ENCODE data around the gene PEPD. TPM values are rescaled to one million over a fixed set of nuclear protein-coding genes. Genes with fewer than 3 reads are reported as not detected.

PEPD gene
- total and polyA plus RNA-seq, 10 of the 15 experiments (the other 5 are each of a cell fraction or from before 2014, with no cell fraction given) = 1.4 to 52.0 (median 20.2) TPM

GRCh38 chr19:33430674-33431277 lies 90.8 kb downstream of the PEPD start:
- H3K79me2 ChIP-seq (ENCODE audit: control insufficient read depth, insufficient read depth, low read length) = no peaks in the 10 kb centered on the region
- POLR2A ChIA-PET = no interaction called here
- WGBS (ENCODE audit: insufficient coverage, insufficient replicate concordance, low lambda C conversion rate, missing lambda C conversion rate) = 31% methylated on average over 12 of the region's 13 CpGs
- no peak for TF ChIP-seq SP1 (IDR thresholded peaks at IDR 0.05; ENCODE audit: low read depth, low read length)
- no peak for TF ChIP-seq ZBED1 (IDR thresholded peaks at IDR 0.05; ENCODE audit: borderline replicate concordance)
- no peak for TF ChIP-seq SUZ12 (IDR thresholded peaks at IDR 0.05; ENCODE audit: unreplicated experiment)
- TF ChIP-seq YY1 (IDR thresholded peaks at IDR 0.05; ENCODE audit: low read depth, low read length) = 0 out of 2 replicates have a peak, but pooled peaks have one; percentile 16
- TF ChIP-seq CTCF (IDR thresholded peaks at IDR 0.05 in 2 of 3, conservative IDR thresholded peaks at IDR 0.05 in 1 of 3; ENCODE audit: control insufficient read depth in 2 of 3, extremely low read depth in 1 of 3, insufficient read depth in 1 of 3, low read depth in 3 of 3, low read length in 3 of 3) = peak; percentile 82 to 90 (median 83)
- TF ChIP-seq CHD4 (IDR thresholded peaks at IDR 0.05) = no peak
- TF ChIP-seq RAD21 (IDR thresholded peaks at IDR 0.05; ENCODE audit: insufficient read depth, low read depth, low read length) = peak; percentile 65
- TF ChIP-seq SMC3 (IDR thresholded peaks at IDR 0.05; ENCODE audit: borderline replicate concordance, low read length) = peak; percentile 82
- DNase-seq (ENCODE audit: low read depth, low spot score) = no peak
- no peaks in the 10 kb centered on the region for H3K36me3 ChIP-seq (ENCODE audit: control insufficient read depth in 2 of 2, insufficient read depth in 2 of 2, low read length in 1 of 2)
- SMC1A ChIA-PET (ENCODE audit: uncharacterized antibody, unreplicated experiment) = interaction anchor here (0.7 to 1.2 kb wide), 3 partner anchors 56 to 340 kb away, joined by 3 to 7 read pairs (median 3); no protein-coding TSS in a partner anchor
- H4K20me1 ChIP-seq (ENCODE audit: control insufficient read depth, insufficient read depth) = no peaks in the 10 kb centered on the region
- no peak overlapping the region for H3K27ac ChIP-seq (ENCODE audit: control insufficient read depth, insufficient read depth)
- CTCF ChIA-PET = interaction anchor here (0.6 to 2.2 kb wide), 16 partner anchors 10 to 787 kb away, joined by 3 to 40 read pairs (median 4); no protein-coding TSS in a partner anchor
- in situ Hi-C loops (cut with MboI) (no loop called here), intact Hi-C loops (cut with micrococcal nuclease; ENCODE audit: unreplicated experiment) (loop anchor here (1.0 kb wide), 1 partner anchor 341 kb away; no protein-coding TSS in a partner anchor)
- no peak overlapping the region for H2AFZ ChIP-seq (ENCODE audit: control insufficient read depth, low read depth, low read length)
- peak; percentile 31 for FAIRE-seq
- BruUV-seq (replicated peaks) = no TSS peak
- peak; percentile 95 for ATAC-seq
- H3K9ac ChIP-seq (ENCODE audit: control insufficient read depth, insufficient read depth, low read length) = no peak overlapping the region
- RAD21 ChIA-PET (ENCODE audit: unreplicated experiment) = interaction anchor here (0.8 to 1.6 kb wide), 3 partner anchors 15 to 347 kb away, joined by 3 to 18 read pairs (median 8); no protein-coding TSS in a partner anchor
- H3K9me3 ChIP-seq (replicated peaks; ENCODE audit: control insufficient read depth, insufficient read depth, low read length) = no peaks in the 10 kb centered on the region
- no peaks in the 10 kb centered on the region for H3K4me1 ChIP-seq (ENCODE audit: control insufficient read depth, insufficient read depth, low read length)
- H3K4me2 ChIP-seq (ENCODE audit: control insufficient read depth, insufficient read depth) = no peak overlapping the region
- no peaks in the 10 kb centered on the region for H3K27me3 ChIP-seq (replicated peaks in 1 of 2; ENCODE audit: control insufficient read depth in 2 of 2, insufficient read depth in 2 of 2, low read length in 1 of 2)
- no peak overlapping the region for H3K4me3 ChIP-seq
